ENCODE data around the gene SNX5. TPM values are rescaled to one million over a fixed set of nuclear protein-coding genes. Genes with fewer than 3 reads are reported as not detected.

SNX5 gene
- total RNA-seq, 5 donors from 2014 or later (not counting 1 experiment from before 2014, with no cell fraction given): 53.6 to 68.9 (median 56.7) TPM

DNA sequence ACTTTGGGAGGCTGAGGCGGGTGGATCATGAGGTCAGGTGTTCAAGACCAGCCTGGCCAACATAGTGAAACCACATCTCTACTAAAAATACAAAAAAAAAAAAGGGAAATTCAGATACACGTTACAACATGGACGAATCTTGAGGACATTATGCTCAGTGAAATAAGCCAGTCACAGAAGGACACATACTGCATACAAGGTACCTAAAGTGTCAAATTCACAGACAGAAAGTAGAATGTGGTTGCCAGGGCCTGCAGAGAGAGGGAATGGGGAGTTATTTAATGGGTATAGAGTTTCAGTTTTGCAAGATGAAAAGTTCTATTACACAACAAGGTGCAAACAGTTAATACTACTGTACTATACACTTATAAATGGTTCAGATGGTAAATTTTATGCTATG is 75.1 kb downstream of the SNX5 start:
- POLR2A ChIA-PET: no interaction called here
- WGBS (ENCODE audit: insufficient coverage): no CpG with 5 or more reads among the region's 3 CpGs
- H3K4me1 ChIP-seq (ENCODE audit: control insufficient read depth in 1 of 2, extremely low read depth in 1 of 2, insufficient read depth in 2 of 2, low read length in 2 of 2): peaks cover 3 to 4% of the 10 kb centered on the region in 2 experiments
- CTCF ChIA-PET: no interaction called here
- peaks cover 0 to 13% of the 10 kb centered on the region in 2 experiments for H3K27me3 ChIP-seq (replicated peaks in 1 of 2; ENCODE audit: control insufficient read depth in 2 of 2, extremely low read depth in 1 of 2, insufficient read depth in 2 of 2, low read length in 1 of 2)
- peaks cover 5 to 13% (median 5%) of the 10 kb centered on the region in 3 donors for H3K9me3 Mint-ChIP-seq
- ATAC-seq (replicated peaks in 1 of 4) (no peak), DNase-seq (no peak)
- no peak overlapping the region for H3K27ac Mint-ChIP-seq
- H3K27me3 Mint-ChIP-seq: peaks cover 21 to 29% of the 10 kb centered on the region in 2 donors
- no peak overlapping the region for H3K27ac ChIP-seq (ENCODE audit: low read length)
- H3K4me3 Mint-ChIP-seq: no peak overlapping the region
- H3K4me3 ChIP-seq (ENCODE audit: control insufficient read depth in 1 of 2, extremely low read depth in 1 of 2, low read length in 1 of 2): no peak overlapping the region
- H3K36me3 ChIP-seq (ENCODE audit: control insufficient read depth in 2 of 2, extremely low read depth in 1 of 2, insufficient read depth in 1 of 2, low read length in 1 of 2): no peaks in the 10 kb centered on the region
- peaks cover 10 to 11% (median 11%) of the 10 kb centered on the region in 3 donors for H3K4me1 Mint-ChIP-seq
- H3K9me3 ChIP-seq: no peaks in the 10 kb centered on the region
- H3K36me3 Mint-ChIP-seq: peaks cover 4% of the 10 kb centered on the region

DNA sequence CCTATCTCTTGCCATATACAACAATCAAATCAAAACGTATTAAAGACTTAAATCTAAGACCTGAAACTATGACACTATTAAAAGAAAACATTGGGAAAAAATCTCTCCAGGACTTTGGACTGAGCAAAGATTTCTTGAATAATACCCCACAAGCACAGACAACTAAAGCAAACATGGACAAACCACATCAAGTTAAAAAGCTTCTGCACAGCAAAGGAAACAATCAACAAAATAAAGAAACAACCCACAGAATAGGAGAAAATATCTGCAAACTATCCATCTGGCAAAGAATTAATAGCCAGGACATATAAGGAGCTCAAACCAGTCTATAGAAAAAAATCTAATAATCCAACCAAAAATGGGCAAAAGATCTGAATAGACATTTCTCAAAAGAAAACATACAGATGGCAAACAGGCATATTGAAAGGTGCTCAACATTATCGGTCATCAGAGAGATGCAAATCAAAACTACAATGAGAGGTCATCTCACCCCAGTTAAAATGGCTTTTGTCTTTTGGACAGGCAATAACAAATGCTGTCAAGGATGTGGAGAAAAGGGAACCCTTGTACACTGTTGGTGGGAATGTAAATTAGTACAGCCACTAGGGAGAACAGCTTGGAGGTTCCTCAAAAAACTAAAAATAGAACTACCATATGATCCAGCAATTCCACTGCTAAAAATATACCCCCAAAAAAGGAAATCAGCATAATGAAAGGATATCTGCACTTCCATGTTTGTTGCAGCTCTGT is 76.2 kb downstream of the SNX5 start:
- ChIA-PET CTCF (no interaction called here), POLR2A (no interaction called here)
- H3K9me3 Mint-ChIP-seq: peaks cover 5 to 13% (median 5%) of the 10 kb centered on the region in 3 donors
- WGBS (ENCODE audit: insufficient coverage): 44% methylated on average over 1 of the region's 2 CpGs
- DNase-seq (no peak), ATAC-seq (replicated peaks in 1 of 4) (no peak)
- no peak overlapping the region for H3K27ac Mint-ChIP-seq
- Histone ChIP-seq H3K4me1 (ENCODE audit: control insufficient read depth in 1 of 2, extremely low read depth in 1 of 2, insufficient read depth in 2 of 2, low read length in 2 of 2) (peaks cover 3 to 4% of the 10 kb centered on the region in 2 experiments), H3K27me3 (replicated peaks in 1 of 2; ENCODE audit: control insufficient read depth in 2 of 2, extremely low read depth in 1 of 2, insufficient read depth in 2 of 2, low read length in 1 of 2) (peaks cover 0 to 13% of the 10 kb centered on the region in 2 experiments), H3K36me3 (ENCODE audit: control insufficient read depth in 2 of 2, extremely low read depth in 1 of 2, insufficient read depth in 1 of 2, low read length in 1 of 2) (no peaks in the 10 kb centered on the region), H3K27ac (ENCODE audit: low read length) (no peak overlapping the region), H3K9me3 (no peaks in the 10 kb centered on the region), H3K4me3 (ENCODE audit: control insufficient read depth in 1 of 2, extremely low read depth in 1 of 2, low read length in 1 of 2) (no peak overlapping the region)
- peaks cover 19 to 33% of the 10 kb centered on the region in 2 donors for H3K27me3 Mint-ChIP-seq
- H3K36me3 Mint-ChIP-seq: peaks cover 4% of the 10 kb centered on the region
- no peak overlapping the region for H3K4me3 Mint-ChIP-seq
- H3K4me1 Mint-ChIP-seq: peaks cover 10 to 11% (median 11%) of the 10 kb centered on the region in 3 donors

Other genes starting within 250 kb of the SNX5 start
- 10 to 100 TPM in 3 of 5 donors, 1 to 10 TPM in 2; 7.3 to 15.0 (median 12.8) TPM for gene MGME1, start 224 bp upstream of the SNX5 start, total RNA-seq
- gene OVOL2, start 89.1 kb upstream of the SNX5 start, total RNA-seq: not detected
- 10 to 100 TPM; 11.3 to 22.2 (median 20.5) TPM for gene KAT14, start 169.1 kb upstream of the SNX5 start, total RNA-seq
- 10 to 100 TPM in 4 of 5 donors, 1 to 10 TPM in 1; 10.0 to 15.6 (median 13.4) TPM for gene PET117, start 169.1 kb upstream of the SNX5 start, total RNA-seq